Lung (tissue), 16 donors: ENCODE data around the gene SAP25. TPM values are rescaled to one million over a fixed set of nuclear protein-coding genes. Genes with fewer than 3 reads are reported as not detected.

Source experiments
- ATAC-seq: fragments of 200-7000 bp; cut with Tn5 transposase; one replicate; pipeline ENCODE4 v1.9.1; 2020; ENCODE audit warnings: moderate number of reproducible peaks; ENCODE audit not compliant: insufficient read depth, low FRiP score
- DNase-seq, 3 donors: peaks; one replicate each; pipeline ENCODE4 v3.0.0-alpha.2; 2013 to 2017
- H3K27ac ChIP-seq, 2 donors: one replicate each; pipeline ENCODE4 v1.5.1; 2013; ENCODE audit warnings: mild to moderate bottlenecking in 2 of 2, moderate library complexity in 2 of 2, control low read depth in 1 of 2, inconsistent platforms in 1 of 2, low read depth in 1 of 2, low read length in 1 of 2
- H3K27me3 ChIP-seq, 3 donors: one replicate each; pipeline ENCODE4 v1.5.1; 2013; ENCODE audit warnings: low read length in 2 of 3; ENCODE audit not compliant: control insufficient read depth in 3 of 3, insufficient read depth in 3 of 3
- H3K36me3 ChIP-seq, 4 donors: one replicate each; pipeline ENCODE4 v1.5.1; 2013; ENCODE audit warnings: low read length in 4 of 4, mild to moderate bottlenecking in 1 of 4, moderate library complexity in 1 of 4; ENCODE audit not compliant: control insufficient read depth in 4 of 4, insufficient read depth in 4 of 4
- H3K4me1 ChIP-seq, 5 donors: one replicate each; pipeline ENCODE4 v1.5.1; 2013; ENCODE audit warnings: low read length in 5 of 5, mild to moderate bottlenecking in 2 of 5, moderate library complexity in 1 of 5; ENCODE audit not compliant: control insufficient read depth in 5 of 5, insufficient read depth in 5 of 5
- H3K4me3 ChIP-seq: one replicate; pipeline ENCODE4 v1.5.1; 2013; ENCODE audit warnings: mild to moderate bottlenecking, control low read depth, moderate library complexity
- H3K9ac ChIP-seq, 2 donors: one replicate each; pipeline ENCODE4 v1.5.1; 2013; ENCODE audit warnings: low read length in 2 of 2, control low read depth in 1 of 2; ENCODE audit not compliant: insufficient read depth in 1 of 2
- H3K9me3 ChIP-seq, 4 donors: one replicate each; pipeline ENCODE4 v1.5.1; 2013; ENCODE audit warnings: low read length in 3 of 4, mild to moderate bottlenecking in 1 of 4, moderate library complexity in 1 of 4; ENCODE audit not compliant: control insufficient read depth in 4 of 4, insufficient read depth in 3 of 4
- WGBS, 2 donors: extraction: QIAGEN DNeasy Blood & Tissue Kit; methylation state at CpG; one replicate each; pipeline ENCODE4 v1.1.7; 2013; 5-methylcytosine and 5-hydroxymethylcytosine counted together
- long read RNA-seq, 5 donors: transcript quantifications; one replicate each; lab custom pipeline, GENCODE V29; 2026
- polyA plus RNA-seq, 2 donors: library from polyadenylated mRNA; stranded (reverse); fragments of 200-250 nt; gene quantifications; one replicate each; pipeline ENCODE4 v1.2.1, GENCODE V29; 2013
- total RNA-seq, 2 donors: library from RNA; depleted of rRNA in 1 of 2; stranded (reverse); fragments of >200 nt in 1 of 2; gene quantifications; one replicate each; pipeline ENCODE4 v1.2.1, GENCODE V29; 2014 to 2021
- TF ChIP-seq, protein P1 (sequence below): IDR thresholded peaks from 2 replicates; pipeline ENCODE4 v1.5.1; 2012; ENCODE audit warnings: mild to moderate bottlenecking; ENCODE audit errors: control extremely low read depth, extremely low read depth
- donor health status: control.
- donor health status: control.
- donor health status: Bipolar disorder and iron deficiency.
- donor health status: healthy.
- donor health status: DM: yes; HTN: yes; CAD: no.

SAP25 gene
- total RNA-seq: 1 to 10 TPM; 1.9 to 8.8 TPM
- 1 to 10 TPM; 3.7 to 9.9 TPM for polyA plus RNA-seq
- long read RNA-seq, donor 1, partial matches to known transcripts: 0 of 4 reads
- long read RNA-seq, donor 1, other reads (novel, unspliced or antisense): 0 of 4 reads
- long read RNA-seq, donor 2: 0 reads
- long read RNA-seq, donor 3, partial matches to known transcripts: 0 of 3 reads
- long read RNA-seq, donor 3, other reads (novel, unspliced or antisense): 0 of 3 reads
- long read RNA-seq, donor 4, partial matches to known transcripts: 0 of 2 reads
- long read RNA-seq, donor 4, other reads (novel, unspliced or antisense): 0 of 2 reads
- long read RNA-seq, donor 5, partial matches to known transcripts: 0 of 1 reads
- long read RNA-seq, donor 5, other reads (novel, unspliced or antisense): 0 of 1 reads

DNA sequence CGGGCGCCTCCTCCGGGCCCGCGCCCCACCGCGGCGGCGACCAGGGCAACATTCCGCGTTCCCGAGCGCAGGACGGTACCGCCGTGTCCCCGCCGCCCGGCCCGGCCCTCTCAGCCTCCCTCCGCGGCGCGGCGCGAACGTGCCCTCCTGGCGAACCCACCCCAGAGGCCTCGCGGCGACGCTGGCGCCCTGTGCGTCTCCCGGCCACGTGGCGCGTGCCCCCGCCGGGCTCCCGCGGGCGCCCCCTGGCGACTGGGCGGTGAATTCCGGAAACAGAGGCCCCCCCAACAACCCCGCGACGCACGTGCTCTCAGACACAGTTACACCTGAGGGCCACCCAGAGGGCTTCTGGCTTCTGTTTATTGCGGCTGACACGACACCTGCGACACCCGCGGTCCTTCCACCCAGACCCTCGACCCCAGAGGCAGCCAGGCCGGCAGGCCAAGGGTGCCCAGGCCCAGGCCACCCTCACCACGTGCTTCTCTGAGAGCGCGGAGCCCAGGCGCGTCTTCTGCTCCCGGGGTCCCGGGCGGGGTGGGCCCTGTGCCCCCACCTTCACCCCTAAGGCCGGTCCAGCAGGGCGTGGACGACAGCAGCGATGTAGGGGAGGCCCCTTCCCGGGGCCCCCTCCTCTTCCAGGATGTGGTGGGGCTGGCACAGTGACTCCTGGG is at the start of gene SAP25:
SAP25 (minus strand) TSS at position 210 of the 671 bp plus-strand sequence; CDS start at position 52, 158 bp downstream.
- H3K36me3 ChIP-seq: peaks cover 2 to 66% (median 21%) of the 10 kb centered on the region in 4 donors
- DNase-seq: no peak

DNA sequence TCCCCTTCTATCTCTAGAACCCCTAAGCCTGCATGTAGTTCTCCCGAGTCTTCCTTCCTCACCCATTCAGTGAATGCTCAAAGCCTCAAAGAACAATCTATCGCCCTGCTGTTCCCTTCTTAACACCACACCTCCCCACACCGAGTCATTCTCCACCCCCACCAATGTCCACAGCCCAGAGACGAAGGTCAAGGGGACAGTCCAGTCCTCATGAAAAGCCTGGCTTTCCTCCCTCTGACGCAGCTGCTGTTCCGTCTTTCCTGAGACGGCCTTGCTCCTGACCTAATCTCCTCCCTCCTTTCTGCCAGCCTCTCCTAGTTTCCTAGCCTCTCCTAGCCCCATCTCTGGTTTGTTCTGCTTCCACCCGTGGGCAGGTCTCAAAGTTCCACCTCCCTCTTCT is 47.9 kb upstream of the SAP25 start:
- Histone ChIP-seq H3K9me3 (no peaks in the 10 kb centered on the region), H3K4me1 (peaks cover 0 to 2% (median 0%) of the 10 kb centered on the region in 5 donors), H3K36me3 (peaks cover 0 to 1% (median 0%) of the 10 kb centered on the region in 4 donors), H3K27ac (no peak overlapping the region), H3K27me3 (no peaks in the 10 kb centered on the region), H3K4me3 (no peak overlapping the region), H3K9ac (no peak overlapping the region)
- TF ChIP-seq, protein P1, sequence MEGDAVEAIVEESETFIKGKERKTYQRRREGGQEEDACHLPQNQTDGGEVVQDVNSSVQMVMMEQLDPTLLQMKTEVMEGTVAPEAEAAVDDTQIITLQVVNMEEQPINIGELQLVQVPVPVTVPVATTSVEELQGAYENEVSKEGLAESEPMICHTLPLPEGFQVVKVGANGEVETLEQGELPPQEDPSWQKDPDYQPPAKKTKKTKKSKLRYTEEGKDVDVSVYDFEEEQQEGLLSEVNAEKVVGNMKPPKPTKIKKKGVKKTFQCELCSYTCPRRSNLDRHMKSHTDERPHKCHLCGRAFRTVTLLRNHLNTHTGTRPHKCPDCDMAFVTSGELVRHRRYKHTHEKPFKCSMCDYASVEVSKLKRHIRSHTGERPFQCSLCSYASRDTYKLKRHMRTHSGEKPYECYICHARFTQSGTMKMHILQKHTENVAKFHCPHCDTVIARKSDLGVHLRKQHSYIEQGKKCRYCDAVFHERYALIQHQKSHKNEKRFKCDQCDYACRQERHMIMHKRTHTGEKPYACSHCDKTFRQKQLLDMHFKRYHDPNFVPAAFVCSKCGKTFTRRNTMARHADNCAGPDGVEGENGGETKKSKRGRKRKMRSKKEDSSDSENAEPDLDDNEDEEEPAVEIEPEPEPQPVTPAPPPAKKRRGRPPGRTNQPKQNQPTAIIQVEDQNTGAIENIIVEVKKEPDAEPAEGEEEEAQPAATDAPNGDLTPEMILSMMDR: no peak
- DNase-seq: no peak
- no peak for ATAC-seq
- WGBS, 2 donors: 85 to 88% methylated on average over 8 of the region's 8 CpGs

More for the DNA sequence above, at the start of gene SAP25:
- H3K9me3 ChIP-seq: no peaks in the 10 kb centered on the region
- no peak for ATAC-seq
- TF ChIP-seq, protein P1: no peak
- H3K27ac ChIP-seq: no peak within 1 kb of the TSS
- H3K4me1 ChIP-seq: peaks cover 0 to 19% (median 9%) of the 10 kb centered on the region in 5 donors
- H3K4me3 ChIP-seq: no peak within 1 kb of the TSS
- H3K27me3 ChIP-seq: no peaks in the 10 kb centered on the region
- WGBS, 2 donors: 94 to 95% methylated on average over 70 of the region's 70 CpGs
- H3K9ac ChIP-seq: no peak within 1 kb of the TSS

DNA sequence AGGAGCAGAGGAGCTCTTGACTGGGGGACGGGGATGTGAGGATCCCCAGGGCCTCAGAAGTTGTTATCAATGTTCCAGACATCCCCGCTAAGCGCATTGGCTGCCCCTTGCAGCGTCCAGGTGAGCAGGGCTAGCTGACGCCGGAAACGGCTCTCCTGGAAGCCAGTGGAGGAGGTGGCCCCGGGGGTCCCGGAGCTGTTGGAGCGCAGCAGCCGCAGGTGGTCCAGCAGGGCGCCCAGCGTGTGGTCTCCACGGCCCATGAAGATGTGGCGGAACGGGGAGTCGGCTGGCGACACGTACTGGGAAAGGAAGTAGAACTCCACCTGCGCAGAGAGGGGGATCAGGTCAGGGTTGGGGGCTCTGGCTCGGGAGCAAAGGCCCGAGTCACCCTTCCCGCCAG is 47.1 kb upstream of the SAP25 start:
- no peak overlapping the region for H3K27ac ChIP-seq
- 96% methylated on average over 23 of the region's 23 CpGs for WGBS, 2 donors
- no peak for ATAC-seq
- TF ChIP-seq, protein P1: no peak
- peaks cover 0 to 1% (median 0%) of the 10 kb centered on the region in 4 donors for H3K36me3 ChIP-seq
- no peaks in the 10 kb centered on the region for H3K27me3 ChIP-seq
- no peaks in the 10 kb centered on the region for H3K9me3 ChIP-seq
- no peaks in the 10 kb centered on the region for H3K4me1 ChIP-seq
- H3K9ac ChIP-seq: no peak overlapping the region
- no peak for DNase-seq
- no peak overlapping the region for H3K4me3 ChIP-seq
